GM21367 (cell line): Measurements from ENCODE around the gene LPP.

Experiments used
- ATAC-seq: cut with Tn5 transposase; IDR thresholded peaks from one replicate; pipeline ENCODE4 v1.9.1; 2021; ENCODE audit not compliant: unreplicated experiment

Gene LPP

GRCh38 chr3:188721312-188721711 is 567.4 kb downstream of the LPP start:
- ATAC-seq: no peak

GRCh38 chr3:188721990-188722389 is 568.0 kb downstream of the LPP start:
- ATAC-seq: no peak

- no peak for ATAC-seq
These were observed 569.0 kb downstream of the LPP start for GRCh38 chr3:188722963-188723362.

GRCh38 chr3:188727052-188727451 is 573.1 kb downstream of the LPP start:
- no peak for ATAC-seq

- no peak for ATAC-seq
These were observed 574.5 kb downstream of the LPP start for GRCh38 chr3:188728371-188728896.

- ATAC-seq: no peak
These were observed 575.5 kb downstream of the LPP start for GRCh38 chr3:188729422-188729821.

GRCh38 chr3:188734395-188734794 is 580.4 kb downstream of the LPP start:
- no peak for ATAC-seq

- ATAC-seq: no peak
These were observed 585.6 kb downstream of the LPP start for GRCh38 chr3:188739511-188739910.

- ATAC-seq: no peak
These were observed 586.1 kb downstream of the LPP start for GRCh38 chr3:188740010-188740409.

- ATAC-seq: no peak
These were observed 589.0 kb downstream of the LPP start for GRCh38 chr3:188742755-188743550.

- ATAC-seq: no peak
These were observed 590.2 kb downstream of the LPP start for GRCh38 chr3:188744166-188744565.

GRCh38 chr3:188745031-188745430 is 591.1 kb downstream of the LPP start:
- no peak for ATAC-seq

- ATAC-seq: no peak
These were observed 592.4 kb downstream of the LPP start for GRCh38 chr3:188746291-188746783.

GRCh38 chr3:188747489-188747888 is 593.5 kb downstream of the LPP start:
- no peak for ATAC-seq

- peak; percentile 52 for ATAC-seq
These were observed 595.2 kb downstream of the LPP start for GRCh38 chr3:188749010-188749617.

GRCh38 chr3:188749830-188750229 is 595.9 kb downstream of the LPP start:
- no peak for ATAC-seq

- ATAC-seq: no peak
These were observed 596.7 kb downstream of the LPP start for GRCh38 chr3:188750617-188751016.

- ATAC-seq: peak; percentile 13
These were observed 598.9 kb downstream of the LPP start for GRCh38 chr3:188752850-188753249.

- no peak for ATAC-seq
These were observed 600.3 kb downstream of the LPP start for GRCh38 chr3:188754267-188754666.

GRCh38 chr3:188756241-188756640 is 602.3 kb downstream of the LPP start:
- ATAC-seq: no peak

- ATAC-seq: no peak
These were observed 605.5 kb downstream of the LPP start for GRCh38 chr3:188759336-188760005.

- no peak for ATAC-seq
These were observed 606.5 kb downstream of the LPP start for GRCh38 chr3:188760408-188760807.
